VCaP (cell line): ENCODE measurements around the gene SURF6.
"Not testable (repeated sequence)": the region's sequence is repeated elsewhere in the genome, so short reads cannot be mapped to it uniquely, and the experiment has no call there.

Experiments used
- H3K27ac ChIP-seq: fragments of 450-650 bp; 2 replicates; pipeline ENCODE4 v1.5.1; 2017
- CTCF ChIP-seq: fragments of 450-650 bp; conservative IDR thresholded peaks from 2 replicates; pipeline ENCODE4 v1.5.1; 2017; ENCODE audit warnings: mild to moderate bottlenecking, moderate library complexity

The SURF6 gene

DNA sequence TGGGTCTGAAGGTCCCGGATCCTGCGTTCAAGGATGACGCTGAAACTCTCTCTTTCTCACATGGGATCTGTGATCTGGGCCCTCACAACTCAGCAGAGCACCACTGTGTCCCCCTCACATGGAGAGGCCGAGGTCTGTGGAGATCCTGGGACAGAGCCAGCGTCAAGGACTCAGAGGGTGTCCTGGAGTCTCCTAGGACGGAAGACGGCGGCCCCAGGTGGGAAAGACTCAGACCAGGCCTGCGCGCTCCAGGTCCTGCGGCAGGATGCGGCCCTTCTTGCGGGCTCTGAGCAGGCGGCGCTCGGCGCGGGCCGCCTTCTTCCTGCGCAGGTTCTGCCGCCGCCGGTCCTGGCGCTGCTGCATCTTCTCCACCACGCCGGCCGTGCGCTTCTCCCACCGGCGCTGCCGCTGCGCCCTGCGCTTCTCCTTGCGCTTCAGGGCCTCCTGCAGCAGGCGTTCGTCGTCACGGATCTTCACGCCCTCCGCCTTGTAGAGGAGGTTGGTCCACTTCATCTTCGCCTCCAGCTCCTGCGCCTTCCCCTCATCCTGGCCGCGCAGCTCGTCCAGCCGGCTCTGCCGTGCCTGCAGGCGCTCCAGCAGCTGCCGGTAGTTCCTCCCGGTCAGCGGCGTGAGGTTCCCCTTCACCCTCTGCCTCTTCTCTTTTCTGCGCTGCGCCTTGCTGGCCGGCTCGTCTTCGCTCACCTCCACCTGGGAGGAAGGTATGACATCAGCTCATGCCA is 4.2 kb downstream of the SURF6 start:
- no peak overlapping the region for H3K27ac ChIP-seq
- no peak for TF ChIP-seq CTCF

GRCh38 chr9:133331221-133331620 is 4.8 kb downstream of the SURF6 start:
- no peak for TF ChIP-seq CTCF
- no peak overlapping the region for H3K27ac ChIP-seq

GRCh38 chr9:133329306-133330156 is 6.5 kb downstream of the SURF6 start:
- H3K27ac ChIP-seq, result not testable (repeated sequence)
- TF ChIP-seq CTCF, result peak; percentile 89

DNA sequence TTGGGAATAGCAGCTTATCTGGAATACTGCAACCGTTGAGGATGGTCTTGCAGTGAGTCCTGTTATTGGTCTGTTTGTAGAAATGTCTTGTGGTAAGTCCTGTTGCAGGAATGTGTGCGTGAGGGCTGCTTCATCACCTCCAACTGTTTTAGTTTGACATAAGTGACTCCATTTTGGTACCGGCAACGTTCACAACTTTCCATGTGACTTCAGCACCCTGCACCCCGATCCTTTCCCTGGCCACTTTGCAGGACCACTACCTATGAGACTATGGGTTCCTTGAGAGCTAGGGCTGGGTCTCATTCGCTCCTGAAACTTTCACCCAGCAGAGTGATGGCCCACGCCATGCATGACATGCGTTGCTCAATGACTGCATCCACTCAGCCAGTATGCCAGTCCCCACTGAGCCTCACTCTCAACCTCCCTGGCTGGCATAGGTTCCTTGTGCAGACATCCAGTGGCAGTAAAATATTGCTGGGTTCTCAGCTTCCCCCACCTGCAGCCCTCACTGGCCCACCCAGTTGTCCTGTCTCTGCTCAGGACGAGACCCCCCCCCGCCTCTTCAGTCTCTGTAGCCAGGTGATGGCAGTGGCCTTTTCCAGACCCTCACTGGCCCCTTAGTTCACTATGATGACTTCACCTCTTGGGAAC is 8.0 kb downstream of the SURF6 start:
- H3K27ac ChIP-seq, result no peak overlapping the region
- TF ChIP-seq CTCF, result no peak

GRCh38 chr9:133327021-133327420 is 9.0 kb downstream of the SURF6 start:
- not testable (repeated sequence) for H3K27ac ChIP-seq

DNA sequence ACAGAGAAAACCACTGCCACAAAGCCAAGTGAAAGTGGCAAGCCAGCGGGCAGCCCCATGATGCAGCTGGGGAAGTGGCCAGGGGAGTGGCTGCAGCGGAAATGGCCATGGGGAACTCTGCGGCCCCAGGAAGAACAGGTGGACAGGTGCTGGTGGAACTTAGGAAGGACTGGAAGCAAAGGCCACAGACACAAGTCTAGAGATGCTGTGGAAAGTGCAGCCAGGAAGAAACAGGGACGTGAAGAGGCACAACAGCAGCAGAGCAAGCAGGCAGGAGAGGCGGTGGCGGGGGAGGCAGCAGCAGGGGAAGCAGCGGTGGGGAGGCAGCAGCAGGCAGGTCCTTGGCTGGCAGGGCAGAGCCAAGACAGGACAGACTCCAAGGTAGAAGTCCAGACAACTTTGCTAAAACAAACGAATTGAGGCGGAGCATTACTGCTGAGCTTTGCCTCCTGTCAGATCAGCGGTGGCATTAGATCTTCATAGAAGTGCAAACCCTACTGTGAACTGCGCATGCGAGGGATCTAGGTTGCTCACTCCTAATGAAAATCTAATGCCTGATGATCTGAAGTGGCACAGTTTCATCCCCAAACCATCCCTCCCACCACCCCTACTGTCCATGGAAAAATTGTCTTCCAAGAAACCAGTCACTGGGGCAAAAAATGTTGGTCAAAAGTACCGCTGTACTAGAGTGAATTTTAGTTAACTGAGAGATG is 11.8 kb downstream of the SURF6 start:
- TF ChIP-seq CTCF, result no peak

DNA sequence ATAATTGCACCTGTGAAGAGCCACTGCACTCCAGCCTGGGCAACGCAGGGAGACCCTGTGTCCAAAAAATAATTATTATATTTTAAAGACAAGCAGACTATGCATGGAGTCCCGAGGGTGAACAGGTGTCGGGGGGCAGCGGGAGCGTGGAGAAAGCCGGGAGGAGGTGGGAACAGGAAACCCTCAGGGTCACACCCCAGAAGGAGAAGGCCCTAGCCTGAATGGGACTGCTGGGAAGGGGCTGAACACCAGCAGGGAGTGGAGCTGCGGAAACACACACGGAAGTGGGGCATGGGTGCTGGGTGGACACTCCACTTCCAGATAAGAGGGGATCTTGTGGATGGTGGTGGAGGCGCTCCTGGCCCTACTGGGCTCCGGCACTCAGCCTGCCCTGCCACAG is 12.8 kb downstream of the SURF6 start:
- TF ChIP-seq CTCF, result no peak
- H3K27ac ChIP-seq, result no peak overlapping the region

More for the DNA sequence above, 11.8 kb downstream of the SURF6 start:
- H3K27ac ChIP-seq, result no peak overlapping the region
